ENCODE measurements around the gene GRM8.

DNA sequence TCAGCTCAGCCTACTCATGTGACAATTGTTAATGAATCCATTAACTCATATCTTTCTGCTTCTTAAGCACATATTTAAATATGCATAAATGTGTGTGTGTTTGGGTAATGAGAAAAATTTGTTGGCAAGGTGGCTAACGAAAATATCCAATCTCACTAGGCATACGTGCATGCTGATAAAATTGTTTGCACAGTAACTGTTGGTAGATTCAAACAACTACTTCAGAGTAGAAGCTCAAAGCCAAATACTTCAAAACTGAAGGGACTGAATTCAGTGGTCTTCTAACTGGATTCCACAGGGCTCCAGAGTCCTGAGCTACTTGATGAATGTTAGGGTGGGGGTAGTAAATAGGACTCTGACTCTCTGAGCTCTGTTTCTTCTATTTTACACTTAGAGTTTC is 757.0 kb downstream of the GRM8 start:
- TF ChIP-seq, protein P1, sequence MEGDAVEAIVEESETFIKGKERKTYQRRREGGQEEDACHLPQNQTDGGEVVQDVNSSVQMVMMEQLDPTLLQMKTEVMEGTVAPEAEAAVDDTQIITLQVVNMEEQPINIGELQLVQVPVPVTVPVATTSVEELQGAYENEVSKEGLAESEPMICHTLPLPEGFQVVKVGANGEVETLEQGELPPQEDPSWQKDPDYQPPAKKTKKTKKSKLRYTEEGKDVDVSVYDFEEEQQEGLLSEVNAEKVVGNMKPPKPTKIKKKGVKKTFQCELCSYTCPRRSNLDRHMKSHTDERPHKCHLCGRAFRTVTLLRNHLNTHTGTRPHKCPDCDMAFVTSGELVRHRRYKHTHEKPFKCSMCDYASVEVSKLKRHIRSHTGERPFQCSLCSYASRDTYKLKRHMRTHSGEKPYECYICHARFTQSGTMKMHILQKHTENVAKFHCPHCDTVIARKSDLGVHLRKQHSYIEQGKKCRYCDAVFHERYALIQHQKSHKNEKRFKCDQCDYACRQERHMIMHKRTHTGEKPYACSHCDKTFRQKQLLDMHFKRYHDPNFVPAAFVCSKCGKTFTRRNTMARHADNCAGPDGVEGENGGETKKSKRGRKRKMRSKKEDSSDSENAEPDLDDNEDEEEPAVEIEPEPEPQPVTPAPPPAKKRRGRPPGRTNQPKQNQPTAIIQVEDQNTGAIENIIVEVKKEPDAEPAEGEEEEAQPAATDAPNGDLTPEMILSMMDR (tag by site-specific recombination; IDR thresholded peaks at IDR 0.05): no peak
- no peak for TF ChIP-seq ZNF302 (tag by site-specific recombination; IDR thresholded peaks at IDR 0.05; ENCODE audit: low read depth)
- no peak for TF ChIP-seq ZNF37A (tag by site-specific recombination; IDR thresholded peaks at IDR 0.05)
